Transverse colon (tissue), 3 donors: ENCODE measurements around the gene PLVAP.

Experiments used
- CTCF ChIP-seq, 5 experiments: fragments of 200-600 bp in 3 of 5; fragments of 450-650 bp in 2 of 5; sonication (generic) in 3 of 5; IDR thresholded peaks; 1 replicate in 2 of 5; 2 replicates in 3 of 5; pipeline ENCODE4 v1.5.1; 2016 to 2017; ENCODE audit warnings: antibody characterized with exemption in 5 of 5, inconsistent platforms in 3 of 5, mild to moderate bottlenecking in 2 of 5, moderate library complexity in 1 of 5
- POLR2A ChIP-seq: fragments of 450-650 bp; IDR thresholded peaks from one replicate; pipeline ENCODE4 v1.6.1; 2016; ENCODE audit warnings: antibody characterized with exemption, mild to moderate bottlenecking, moderate library complexity

GRCh38 chr19:17389288-17389687 lies 12.1 kb upstream of the PLVAP start:
- TF ChIP-seq CTCF (IDR thresholded peaks at IDR 0.05): no peak
- no peak for TF ChIP-seq POLR2A
